Uterus (tissue), 2 donors: ENCODE measurements around the gene USP47.

Source experiments
- POLR2A ChIP-seq, 2 donors: fragments of 450-650 bp; IDR thresholded peaks; one replicate each; pipeline ENCODE4 v1.6.1; 2016; ENCODE audit warnings: antibody characterized with exemption in 2 of 2, mild to moderate bottlenecking in 1 of 2, moderate library complexity in 1 of 2
- TF ChIP-seq, protein P1 (sequence below), 4 experiments: fragments of 200-600 bp in 2 of 4; fragments of 450-650 bp in 2 of 4; sonication (generic) in 2 of 4; IDR thresholded peaks; one replicate each; pipeline ENCODE4 v1.5.1; 2016 to 2019; ENCODE audit warnings: antibody characterized with exemption in 4 of 4, mild to moderate bottlenecking in 2 of 4, moderate library complexity in 1 of 4

DNA sequence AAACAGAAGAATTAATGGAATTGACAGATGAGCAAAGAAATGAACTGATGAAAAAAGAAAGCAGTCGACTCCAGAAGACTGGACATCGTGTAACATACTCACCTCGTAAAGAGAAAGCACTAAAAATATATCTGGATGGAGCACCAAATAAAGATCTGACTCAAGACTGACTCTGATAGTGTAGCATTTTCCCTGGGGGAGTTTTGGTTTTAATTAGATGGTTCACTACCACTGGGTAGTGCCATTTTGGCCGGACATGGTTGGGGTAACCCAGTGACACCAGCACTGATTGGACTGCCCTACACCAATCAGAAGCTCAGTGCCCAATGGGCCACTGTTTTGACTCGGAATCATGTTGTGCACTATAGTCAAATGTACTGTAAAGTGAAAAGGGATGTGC, 114.2 kb downstream of the USP47 start:
- TF ChIP-seq, protein P1, sequence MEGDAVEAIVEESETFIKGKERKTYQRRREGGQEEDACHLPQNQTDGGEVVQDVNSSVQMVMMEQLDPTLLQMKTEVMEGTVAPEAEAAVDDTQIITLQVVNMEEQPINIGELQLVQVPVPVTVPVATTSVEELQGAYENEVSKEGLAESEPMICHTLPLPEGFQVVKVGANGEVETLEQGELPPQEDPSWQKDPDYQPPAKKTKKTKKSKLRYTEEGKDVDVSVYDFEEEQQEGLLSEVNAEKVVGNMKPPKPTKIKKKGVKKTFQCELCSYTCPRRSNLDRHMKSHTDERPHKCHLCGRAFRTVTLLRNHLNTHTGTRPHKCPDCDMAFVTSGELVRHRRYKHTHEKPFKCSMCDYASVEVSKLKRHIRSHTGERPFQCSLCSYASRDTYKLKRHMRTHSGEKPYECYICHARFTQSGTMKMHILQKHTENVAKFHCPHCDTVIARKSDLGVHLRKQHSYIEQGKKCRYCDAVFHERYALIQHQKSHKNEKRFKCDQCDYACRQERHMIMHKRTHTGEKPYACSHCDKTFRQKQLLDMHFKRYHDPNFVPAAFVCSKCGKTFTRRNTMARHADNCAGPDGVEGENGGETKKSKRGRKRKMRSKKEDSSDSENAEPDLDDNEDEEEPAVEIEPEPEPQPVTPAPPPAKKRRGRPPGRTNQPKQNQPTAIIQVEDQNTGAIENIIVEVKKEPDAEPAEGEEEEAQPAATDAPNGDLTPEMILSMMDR (IDR thresholded peaks at IDR 0.05): no peak
- TF ChIP-seq POLR2A (IDR thresholded peaks at IDR 0.05): no peak
